HUES6 (cell line): Measurements from ENCODE around the gene SCIN.

Experiments used
- H3K27ac ChIP-seq: 2 replicates; pipeline ENCODE4 v1.7.0; 2013; ENCODE audit warnings: low read depth, mild to moderate bottlenecking, low read length, inconsistent platforms
- H3K27me3 ChIP-seq: 2 replicates; pipeline ENCODE4 v1.6.1; 2013; ENCODE audit warnings: low read length; ENCODE audit not compliant: control insufficient read depth, insufficient read depth
- H3K36me3 ChIP-seq: 2 replicates; pipeline ENCODE4 v1.6.1; 2013; ENCODE audit warnings: low read length; ENCODE audit not compliant: control insufficient read depth, insufficient read depth
- H3K4me1 ChIP-seq: 2 replicates; pipeline ENCODE4 v1.6.1; 2013; ENCODE audit warnings: low read length; ENCODE audit not compliant: control insufficient read depth, insufficient read depth
- H3K4me3 ChIP-seq: 2 replicates; pipeline ENCODE4 v1.5.1; 2013; ENCODE audit warnings: low read depth, low read length
- H3K9ac ChIP-seq: one replicate; pipeline ENCODE4 v1.6.1; 2013; ENCODE audit warnings: mild to moderate bottlenecking, low read length
- H3K9me3 ChIP-seq: 2 replicates; pipeline ENCODE4 v1.6.1; 2013; ENCODE audit warnings: low read depth, low read length; ENCODE audit not compliant: control insufficient read depth, insufficient read depth

The SCIN gene

DNA sequence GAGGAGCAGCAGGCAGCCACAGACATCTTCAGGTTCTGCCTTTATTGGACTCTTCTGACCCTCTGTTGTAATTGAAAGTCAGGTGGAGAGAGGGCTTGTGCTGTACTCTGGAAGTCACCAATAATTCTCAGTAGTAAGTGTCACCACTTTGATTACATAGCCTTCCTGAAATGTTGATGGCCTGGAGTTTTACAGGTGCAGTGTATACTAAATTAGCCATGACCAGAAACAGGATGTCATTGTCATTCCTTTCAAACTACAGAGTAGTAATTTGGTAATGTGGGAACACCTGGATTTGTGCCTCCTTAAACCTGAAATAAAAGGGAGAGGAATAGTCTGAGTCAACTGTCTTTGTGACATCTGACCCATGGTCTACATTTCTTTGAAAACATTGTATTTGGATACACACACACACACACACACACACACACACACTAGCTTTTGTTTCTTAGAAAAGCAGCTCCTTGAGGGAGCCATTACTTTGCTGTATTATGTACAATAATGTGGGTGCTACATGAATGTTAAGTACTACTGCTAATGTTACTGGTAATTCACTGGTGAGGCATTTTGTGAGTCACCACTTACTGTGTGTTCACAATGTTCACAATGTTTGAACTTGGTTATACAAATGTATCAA, 136.5 kb downstream of the SCIN start:
- no peaks in the 10 kb centered on the region for H3K27me3 ChIP-seq
- H3K9ac ChIP-seq: no peak overlapping the region
- no peak overlapping the region for H3K27ac ChIP-seq
- peaks cover 5% of the 10 kb centered on the region; the same call in 1 of the 2 replicates for H3K9me3 ChIP-seq
- no peak overlapping the region for H3K4me3 ChIP-seq
- peaks cover 6% of the 10 kb centered on the region; the same call in 1 of the 2 replicates for H3K4me1 ChIP-seq
- H3K36me3 ChIP-seq: no peaks in the 10 kb centered on the region

DNA sequence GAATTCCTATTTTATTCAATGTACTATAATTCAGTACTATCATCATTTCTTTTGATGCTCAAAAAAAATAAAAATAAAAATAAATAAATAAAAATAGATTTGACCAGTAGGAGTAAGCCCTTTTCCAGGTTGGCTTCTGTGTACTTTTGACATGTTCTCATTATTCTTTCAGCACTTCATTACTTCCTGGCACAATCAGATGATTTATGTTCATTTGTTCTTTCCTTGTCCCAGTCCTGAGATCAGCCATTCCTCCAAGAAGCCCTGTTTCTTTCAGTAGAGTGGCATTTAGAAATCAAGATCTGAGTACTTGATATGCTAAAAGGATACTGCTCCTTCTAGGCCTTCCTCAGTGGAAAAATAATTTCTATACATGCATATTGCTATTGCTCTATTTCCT, 137.8 kb downstream of the SCIN start:
- Histone ChIP-seq H3K4me3 (no peak overlapping the region), H3K4me1 (peaks cover 14% of the 10 kb centered on the region), H3K27me3 (no peaks in the 10 kb centered on the region), H3K9me3 (no peaks in the 10 kb centered on the region), H3K9ac (no peak overlapping the region), H3K36me3 (no peaks in the 10 kb centered on the region), H3K27ac (no peak overlapping the region)
